ENCODE measurements around the gene FHIT.

GRCh38 chr3:59862686-59863085, 1388.6 kb downstream of the FHIT start:
- TF ChIP-seq, protein P1, sequence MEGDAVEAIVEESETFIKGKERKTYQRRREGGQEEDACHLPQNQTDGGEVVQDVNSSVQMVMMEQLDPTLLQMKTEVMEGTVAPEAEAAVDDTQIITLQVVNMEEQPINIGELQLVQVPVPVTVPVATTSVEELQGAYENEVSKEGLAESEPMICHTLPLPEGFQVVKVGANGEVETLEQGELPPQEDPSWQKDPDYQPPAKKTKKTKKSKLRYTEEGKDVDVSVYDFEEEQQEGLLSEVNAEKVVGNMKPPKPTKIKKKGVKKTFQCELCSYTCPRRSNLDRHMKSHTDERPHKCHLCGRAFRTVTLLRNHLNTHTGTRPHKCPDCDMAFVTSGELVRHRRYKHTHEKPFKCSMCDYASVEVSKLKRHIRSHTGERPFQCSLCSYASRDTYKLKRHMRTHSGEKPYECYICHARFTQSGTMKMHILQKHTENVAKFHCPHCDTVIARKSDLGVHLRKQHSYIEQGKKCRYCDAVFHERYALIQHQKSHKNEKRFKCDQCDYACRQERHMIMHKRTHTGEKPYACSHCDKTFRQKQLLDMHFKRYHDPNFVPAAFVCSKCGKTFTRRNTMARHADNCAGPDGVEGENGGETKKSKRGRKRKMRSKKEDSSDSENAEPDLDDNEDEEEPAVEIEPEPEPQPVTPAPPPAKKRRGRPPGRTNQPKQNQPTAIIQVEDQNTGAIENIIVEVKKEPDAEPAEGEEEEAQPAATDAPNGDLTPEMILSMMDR (IDR thresholded peaks at IDR 0.05) = no peak
- no peak for TF ChIP-seq EZH2 (IDR thresholded peaks at IDR 0.05)

Measured in neural progenitor cell (in vitro differentiated cells).